Measurements from ENCODE around the gene AVL9. TPM values are rescaled to one million over a fixed set of nuclear protein-coding genes. Genes with fewer than 3 reads are reported as not detected.
"Not testable (repeated sequence)": the region's sequence is repeated elsewhere in the genome, so short reads cannot be mapped to it uniquely, and the experiment has no call there.

Gene AVL9
- total and polyA plus RNA-seq, 2 donors (not counting 1 experiment from before 2014, with no cell fraction given), result 15.4 to 48.0 TPM

DNA sequence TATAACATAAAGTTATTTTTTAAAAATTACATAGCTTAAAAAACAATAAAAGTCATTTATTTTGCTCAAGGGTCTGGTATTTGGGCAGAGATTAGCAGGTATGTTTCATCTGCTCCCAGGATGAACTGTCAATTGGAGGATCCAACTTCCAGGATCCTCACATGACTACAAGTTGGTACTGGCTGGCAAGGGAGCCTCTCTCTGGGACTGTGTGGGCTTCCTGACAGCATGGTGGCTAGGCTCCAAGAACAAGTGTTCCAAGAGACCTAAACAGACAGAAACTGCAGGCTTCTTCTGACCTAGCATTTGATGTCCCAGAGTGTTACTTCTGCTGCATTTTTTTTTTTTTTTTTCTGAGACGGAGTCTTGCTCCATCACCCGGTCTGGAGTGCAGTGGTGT lies 107.2 kb downstream of the AVL9 start:
- CTCF ChIA-PET, result interaction anchor here (0.7 kb wide), 1 partner anchor 1356 kb away, joined by 3 read pairs; no protein-coding TSS in a partner anchor

DNA sequence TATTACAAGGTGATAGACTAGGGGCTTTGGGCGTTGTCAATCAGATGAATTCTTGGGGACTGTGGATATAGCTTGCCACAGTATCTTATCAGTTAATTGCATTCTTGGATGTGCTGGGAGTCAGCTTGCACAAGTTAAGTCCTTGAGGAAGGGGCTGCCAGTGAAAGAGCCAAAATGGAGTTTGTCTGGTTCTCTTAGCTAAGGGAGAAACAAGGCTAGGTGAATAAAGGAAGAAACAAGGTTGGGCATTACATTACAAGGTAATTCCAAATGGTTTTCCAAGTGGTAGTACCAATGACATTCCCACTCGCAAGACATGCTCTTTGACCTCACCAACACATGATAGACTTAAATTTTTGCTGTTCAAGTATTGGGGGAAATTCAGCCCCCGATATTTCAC lies 108.2 kb downstream of the AVL9 start:
- CTCF ChIA-PET, result not testable (repeated sequence)

More for the DNA sequence above, 107.2 kb downstream of the AVL9 start:
- H3K79me2 ChIP-seq (ENCODE audit: control insufficient read depth, insufficient read depth, low read length), result no peaks in the 10 kb centered on the region
- H4K20me1 ChIP-seq (ENCODE audit: control insufficient read depth, insufficient read depth, low read length, poor library complexity, severe bottlenecking), result no peaks in the 10 kb centered on the region
- H3K36me3 ChIP-seq (replicated peaks in 1 of 2; ENCODE audit: control extremely low read depth in 1 of 2, control insufficient read depth in 1 of 2, extremely low read depth in 1 of 2, insufficient read depth in 2 of 2, low read length in 1 of 2), result no peaks in the 10 kb centered on the region
- no peaks in the 10 kb centered on the region for H3K27me3 ChIP-seq (replicated peaks in 1 of 4; ENCODE audit: control extremely low read depth in 1 of 4, control insufficient read depth in 3 of 4, insufficient read depth in 4 of 4, low read length in 3 of 4)
- no peak for DNase-seq
- H3K4me1 ChIP-seq (ENCODE audit: control insufficient read depth in 2 of 2, insufficient read depth in 2 of 2, low read length in 2 of 2), result no peaks in the 10 kb centered on the region
- no peak overlapping the region for H3K4me3 Mint-ChIP-seq
- TF ChIP-seq EZH2 (IDR thresholded peaks at IDR 0.05; ENCODE audit: borderline replicate concordance, insufficient read depth, low read depth, low read length, poor library complexity, severe bottlenecking), result no peak
- TF ChIP-seq, protein P1, sequence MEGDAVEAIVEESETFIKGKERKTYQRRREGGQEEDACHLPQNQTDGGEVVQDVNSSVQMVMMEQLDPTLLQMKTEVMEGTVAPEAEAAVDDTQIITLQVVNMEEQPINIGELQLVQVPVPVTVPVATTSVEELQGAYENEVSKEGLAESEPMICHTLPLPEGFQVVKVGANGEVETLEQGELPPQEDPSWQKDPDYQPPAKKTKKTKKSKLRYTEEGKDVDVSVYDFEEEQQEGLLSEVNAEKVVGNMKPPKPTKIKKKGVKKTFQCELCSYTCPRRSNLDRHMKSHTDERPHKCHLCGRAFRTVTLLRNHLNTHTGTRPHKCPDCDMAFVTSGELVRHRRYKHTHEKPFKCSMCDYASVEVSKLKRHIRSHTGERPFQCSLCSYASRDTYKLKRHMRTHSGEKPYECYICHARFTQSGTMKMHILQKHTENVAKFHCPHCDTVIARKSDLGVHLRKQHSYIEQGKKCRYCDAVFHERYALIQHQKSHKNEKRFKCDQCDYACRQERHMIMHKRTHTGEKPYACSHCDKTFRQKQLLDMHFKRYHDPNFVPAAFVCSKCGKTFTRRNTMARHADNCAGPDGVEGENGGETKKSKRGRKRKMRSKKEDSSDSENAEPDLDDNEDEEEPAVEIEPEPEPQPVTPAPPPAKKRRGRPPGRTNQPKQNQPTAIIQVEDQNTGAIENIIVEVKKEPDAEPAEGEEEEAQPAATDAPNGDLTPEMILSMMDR (IDR thresholded peaks at IDR 0.05), result no peak
- H3K27ac ChIP-seq (ENCODE audit: low read length in 2 of 2), result no peak overlapping the region
- H2AFZ ChIP-seq (ENCODE audit: insufficient read depth, low read depth, low read length, poor library complexity, severe bottlenecking), result no peak overlapping the region
- H3K4me3 ChIP-seq (ENCODE audit: control extremely low read depth in 1 of 5, extremely low read depth in 1 of 5, insufficient read depth in 1 of 5, low read depth in 2 of 5, low read length in 4 of 5), result no peak overlapping the region
- H3K27me3 Mint-ChIP-seq, result no peaks in the 10 kb centered on the region
- ATAC-seq (ENCODE audit: low read depth), result no peak
- intact Hi-C loops (cut with micrococcal nuclease), result no loop called here
- H3K9me3 ChIP-seq (ENCODE audit: control extremely low read depth in 1 of 3, control insufficient read depth in 2 of 3, insufficient read depth in 1 of 3, low read length in 2 of 3), result peaks cover 3 to 11% (median 6%) of the 10 kb centered on the region in 3 donors
- H3K4me2 ChIP-seq (replicated peaks; ENCODE audit: low read depth, low read length, poor library complexity, severe bottlenecking), result no peak overlapping the region
- no peak overlapping the region for H3K9ac ChIP-seq (ENCODE audit: low read length)
- WGBS (ENCODE audit: insufficient coverage), result 100% methylated on average over 2 of the region's 2 CpGs
- H3K9me3 Mint-ChIP-seq (ENCODE audit: insufficient read depth), result peaks cover 16% of the 10 kb centered on the region
- H3K4me1 Mint-ChIP-seq, result no peaks in the 10 kb centered on the region
- no peak overlapping the region for H3K27ac Mint-ChIP-seq
- POLR2A ChIA-PET, result no interaction called here

DNA sequence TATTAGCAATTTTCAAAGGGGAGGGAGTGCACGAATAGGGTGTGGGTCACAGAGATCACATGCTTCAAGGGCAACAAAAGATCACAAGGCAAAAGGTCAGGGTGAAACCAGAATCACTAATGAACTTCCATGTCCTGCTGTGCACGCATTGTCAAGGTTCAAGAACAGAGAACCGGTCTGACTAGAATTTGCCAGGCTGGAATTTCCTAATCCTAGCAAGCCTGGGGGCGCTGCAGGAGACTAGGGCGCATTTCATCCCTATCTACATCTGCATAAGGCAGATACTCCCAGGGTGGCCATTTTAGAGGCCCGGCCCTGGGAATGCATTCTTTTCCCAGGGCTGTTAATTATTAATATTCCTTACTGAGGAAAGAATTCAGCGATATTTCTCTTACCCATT lies 108.8 kb downstream of the AVL9 start:
- H3K4me3 ChIP-seq (ENCODE audit: control extremely low read depth in 1 of 5, extremely low read depth in 1 of 5, insufficient read depth in 1 of 5, low read depth in 2 of 5, low read length in 4 of 5); DNase-seq; ATAC-seq (ENCODE audit: low read depth); H3K4me2 ChIP-seq (replicated peaks; ENCODE audit: low read depth, low read length, poor library complexity, severe bottlenecking); intact Hi-C loops (cut with micrococcal nuclease); H3K27me3 Mint-ChIP-seq; H3K9ac ChIP-seq (ENCODE audit: low read length); POLR2A ChIA-PET; H2AFZ ChIP-seq (ENCODE audit: insufficient read depth, low read depth, low read length, poor library complexity, severe bottlenecking); H3K27me3 ChIP-seq (replicated peaks in 1 of 4; ENCODE audit: control extremely low read depth in 1 of 4, control insufficient read depth in 3 of 4, insufficient read depth in 4 of 4, low read length in 3 of 4); CTCF ChIA-PET; H3K4me1 ChIP-seq (ENCODE audit: control insufficient read depth in 2 of 2, insufficient read depth in 2 of 2, low read length in 2 of 2); H4K20me1 ChIP-seq (ENCODE audit: control insufficient read depth, insufficient read depth, low read length, poor library complexity, severe bottlenecking); H3K4me3 Mint-ChIP-seq; H3K79me2 ChIP-seq (ENCODE audit: control insufficient read depth, insufficient read depth, low read length); H3K27ac Mint-ChIP-seq; H3K36me3 ChIP-seq (replicated peaks in 1 of 2; ENCODE audit: control extremely low read depth in 1 of 2, control insufficient read depth in 1 of 2, extremely low read depth in 1 of 2, insufficient read depth in 2 of 2, low read length in 1 of 2); H3K27ac ChIP-seq (ENCODE audit: low read length in 2 of 2); H3K4me1 Mint-ChIP-seq: not testable (repeated sequence)
- 94% methylated on average over 2 of the region's 7 CpGs for WGBS (ENCODE audit: insufficient coverage)
- H3K9me3 Mint-ChIP-seq (ENCODE audit: insufficient read depth), result peaks cover 10% of the 10 kb centered on the region
- peaks cover 0 to 11% (median 3%) of the 10 kb centered on the region in 3 donors for H3K9me3 ChIP-seq (ENCODE audit: control extremely low read depth in 1 of 3, control insufficient read depth in 2 of 3, insufficient read depth in 1 of 3, low read length in 2 of 3)

More for the DNA sequence above, 108.2 kb downstream of the AVL9 start:
- H3K4me3 ChIP-seq (ENCODE audit: control extremely low read depth in 1 of 5, extremely low read depth in 1 of 5, insufficient read depth in 1 of 5, low read depth in 2 of 5, low read length in 4 of 5); DNase-seq; ATAC-seq (ENCODE audit: low read depth); H3K27ac Mint-ChIP-seq; H3K4me2 ChIP-seq (replicated peaks; ENCODE audit: low read depth, low read length, poor library complexity, severe bottlenecking); H2AFZ ChIP-seq (ENCODE audit: insufficient read depth, low read depth, low read length, poor library complexity, severe bottlenecking); H3K9ac ChIP-seq (ENCODE audit: low read length); H3K27ac ChIP-seq (ENCODE audit: low read length in 2 of 2); H3K4me3 Mint-ChIP-seq; H3K4me1 Mint-ChIP-seq; H3K27me3 Mint-ChIP-seq; H3K4me1 ChIP-seq (ENCODE audit: control insufficient read depth in 2 of 2, insufficient read depth in 2 of 2, low read length in 2 of 2); H4K20me1 ChIP-seq (ENCODE audit: control insufficient read depth, insufficient read depth, low read length, poor library complexity, severe bottlenecking); H3K79me2 ChIP-seq (ENCODE audit: control insufficient read depth, insufficient read depth, low read length); H3K27me3 ChIP-seq (replicated peaks in 1 of 4; ENCODE audit: control extremely low read depth in 1 of 4, control insufficient read depth in 3 of 4, insufficient read depth in 4 of 4, low read length in 3 of 4); H3K36me3 ChIP-seq (replicated peaks in 1 of 2; ENCODE audit: control extremely low read depth in 1 of 2, control insufficient read depth in 1 of 2, extremely low read depth in 1 of 2, insufficient read depth in 2 of 2, low read length in 1 of 2); intact Hi-C loops (cut with micrococcal nuclease); POLR2A ChIA-PET: not testable (repeated sequence)
- H3K9me3 ChIP-seq (ENCODE audit: control extremely low read depth in 1 of 3, control insufficient read depth in 2 of 3, insufficient read depth in 1 of 3, low read length in 2 of 3), result peaks cover 0 to 11% (median 3%) of the 10 kb centered on the region in 3 donors
- WGBS (ENCODE audit: insufficient coverage), result 90% methylated on average over 1 of the region's 3 CpGs
- peaks cover 10% of the 10 kb centered on the region for H3K9me3 Mint-ChIP-seq (ENCODE audit: insufficient read depth)
